Nasal cavity respiratory epithelium epithelial cell of viscerocranial mucosa (primary cell): ENCODE data around the gene MAP3K3. TPM values are rescaled to one million over a fixed set of nuclear protein-coding genes. Genes with fewer than 3 reads are reported as not detected.

Experiments used
- total RNA-seq: library from RNA; depleted of rRNA; stranded (reverse); fragments of >200 nt; gene quantifications from 2 replicates; pipeline ENCODE4 v1.2.3, GENCODE V29; 2014

Gene MAP3K3
- total RNA-seq, result 9.9 and 16.1 TPM in 2 replicates

DNA sequence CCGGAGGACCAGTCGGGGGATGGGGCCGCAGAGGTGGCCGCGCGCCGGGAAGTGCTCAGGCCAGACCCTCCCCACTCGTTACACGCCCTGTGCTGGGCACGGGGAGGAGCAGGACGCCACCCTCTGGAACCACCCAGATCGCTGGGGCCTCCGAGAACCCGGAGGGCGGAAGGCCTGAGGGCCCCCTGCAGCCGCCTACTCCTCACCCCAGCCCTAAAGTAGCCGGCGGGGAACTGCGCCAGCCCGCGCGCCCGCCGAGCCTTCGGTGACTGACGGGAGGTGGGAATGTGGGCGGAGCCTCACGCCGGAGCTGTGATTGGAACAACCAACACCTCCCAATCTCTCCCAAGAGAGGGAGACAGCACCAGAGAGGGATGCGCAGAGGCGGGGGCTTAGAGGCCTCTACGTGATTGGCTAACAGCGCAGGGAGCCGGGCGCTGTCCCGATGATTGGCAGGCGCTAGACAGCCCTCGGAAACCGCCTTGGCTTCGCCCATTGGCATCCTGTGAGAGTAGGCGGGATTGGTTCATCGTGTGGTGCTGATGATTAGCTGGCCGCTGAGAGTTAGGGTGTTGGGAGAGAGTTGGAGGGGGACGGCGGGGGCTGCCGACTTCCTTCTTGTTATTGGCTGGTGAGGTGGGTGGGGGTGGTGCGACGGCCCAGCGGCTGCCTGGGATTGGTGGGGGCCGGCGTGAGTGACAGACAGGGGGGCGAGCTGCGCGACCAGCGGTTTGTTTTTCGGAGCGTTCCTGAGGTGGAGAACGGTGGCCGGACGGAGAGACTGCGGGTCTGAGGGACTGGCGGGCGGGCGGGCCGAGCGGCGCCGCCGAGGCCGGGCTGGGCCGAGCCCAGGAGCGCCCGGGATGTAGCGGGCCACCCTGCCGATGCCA is at the start of gene MAP3K3:
TSS of gene MAP3K3 (plus strand) at position 734 of the 890 bp plus-strand sequence. CDS start 343 bp downstream, outside the sequence.

DNA sequence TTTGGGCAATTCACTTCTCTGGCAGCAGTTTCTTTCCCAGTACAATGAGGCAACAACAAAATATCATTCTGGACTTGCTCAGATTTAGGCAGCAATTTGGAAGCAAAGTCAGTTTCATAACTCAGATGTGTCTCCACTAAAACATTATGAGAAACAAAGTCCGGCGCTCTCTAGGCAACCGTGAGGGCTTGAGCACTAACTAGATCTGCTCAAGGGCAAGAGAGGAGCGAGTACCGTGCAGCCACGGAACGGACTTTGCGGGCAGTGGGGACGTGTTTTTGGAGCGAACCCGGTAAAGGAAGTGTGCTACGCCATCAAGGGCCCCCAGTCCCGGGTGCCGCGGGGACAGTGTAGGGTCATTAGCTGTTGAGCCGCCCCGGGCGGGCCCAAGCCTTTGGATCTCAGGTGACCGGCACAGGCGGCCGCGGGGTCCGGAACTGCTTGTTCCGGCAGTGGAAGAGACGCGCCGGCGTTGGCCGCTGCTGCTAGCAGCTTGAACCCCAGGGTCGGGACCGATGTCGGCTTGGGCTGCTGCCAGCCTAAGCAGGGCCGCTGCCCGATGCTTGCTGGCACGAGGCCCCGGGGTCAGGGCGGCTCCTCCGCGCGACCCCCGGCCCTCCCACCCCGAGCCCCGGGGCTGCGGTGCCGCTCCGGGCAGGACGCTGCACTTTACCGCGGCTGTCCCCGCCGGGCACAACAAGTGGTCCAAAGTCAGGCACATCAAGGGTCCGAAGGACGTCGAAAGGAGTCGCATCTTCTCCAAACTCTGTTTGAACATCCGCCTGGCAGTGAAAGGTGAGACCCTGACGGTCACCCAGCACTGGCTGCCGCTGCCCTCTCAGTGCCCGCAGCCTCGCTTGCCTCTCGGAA is 21.4 kb upstream of the MAP3K3 start, which contains the start of gene TACO1:
TSS of gene TACO1 (plus strand) at position 327 of the 870 bp plus-strand sequence. CDS start at position 516, 189 bp downstream.

GRCh38 chr17:63699638-63700527 is 77.7 kb downstream of the MAP3K3 start, which contains the start of gene LIMD2:
LIMD2 (minus strand) TSS chr17:63700125; CDS start chr17:63699298, 827 bp downstream.

DNA sequence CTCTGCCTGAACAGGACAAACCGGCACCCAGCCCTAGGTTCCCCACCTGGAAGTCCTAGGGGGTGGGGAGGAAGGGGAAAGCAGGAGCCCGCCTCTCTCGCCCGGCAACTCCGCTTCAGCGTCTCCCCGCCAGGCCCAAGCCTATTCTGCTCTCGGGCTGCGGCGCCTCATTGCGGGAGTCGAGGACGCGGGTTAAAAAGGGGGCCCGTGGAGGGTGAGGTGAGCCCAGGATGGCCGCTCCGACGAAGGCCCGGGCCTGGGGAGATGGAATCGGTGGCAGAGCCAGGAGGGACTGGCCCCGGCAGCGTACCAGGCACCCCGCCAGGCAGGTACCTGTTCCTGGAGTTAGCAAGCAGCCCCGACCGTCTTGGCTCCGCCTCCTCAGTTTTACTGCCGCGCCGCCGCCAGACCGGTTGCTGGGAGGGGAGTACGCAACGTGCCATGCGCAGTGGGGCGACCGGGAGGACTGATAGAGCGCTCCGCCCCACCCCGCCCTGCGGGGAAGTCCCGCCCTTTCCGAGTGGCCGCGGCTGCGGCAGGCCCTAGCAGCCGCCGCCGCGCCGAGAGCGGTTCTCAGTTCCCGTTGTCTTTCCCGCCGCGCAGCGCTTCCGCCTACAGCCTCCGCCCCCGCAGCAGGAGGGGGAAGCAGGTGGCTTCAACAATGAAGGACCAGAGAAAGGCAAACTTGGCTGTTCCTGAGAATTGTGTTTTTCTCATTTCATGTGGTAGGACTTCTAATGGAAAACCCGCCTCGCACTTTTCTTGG is 119.4 kb downstream of the MAP3K3 start, which contains the start of gene STRADA:
TSS of gene STRADA (minus strand) at position 392 of the 766 bp plus-strand sequence. CDS start 13,430 bp downstream, outside the sequence.

Other genes with a start within 250 kb of the MAP3K3 start
- 26.6 and 34.9 TPM in 2 replicates for gene CYB561, start 176.1 kb upstream of the MAP3K3 start, total RNA-seq
- gene ACE, start 145.4 kb upstream of the MAP3K3 start, total RNA-seq, result under 0.01 and 0.36 TPM in 2 replicates
- gene KCNH6, start 99.1 kb upstream of the MAP3K3 start, total RNA-seq, result not detected in 2 replicates
- gene DCAF7, start 71.9 kb upstream of the MAP3K3 start, total RNA-seq, result 11.3 and 34.3 TPM in 2 replicates
- gene TACO1, start 21.5 kb upstream of the MAP3K3 start, total RNA-seq, result 14.6 and 16.4 TPM in 2 replicates
- 0.34 and 4.1 TPM in 2 replicates for gene LIMD2, start 77.7 kb downstream of the MAP3K3 start, total RNA-seq
- 11.3 and 18.2 TPM in 2 replicates for gene STRADA, start 119.4 kb downstream of the MAP3K3 start, total RNA-seq
- gene CCDC47, start 151.2 kb downstream of the MAP3K3 start, total RNA-seq, result 142 and 214 TPM in 2 replicates
- gene DDX42, start 151.8 kb downstream of the MAP3K3 start, total RNA-seq, result 70.4 and 116 TPM in 2 replicates
- gene PSMC5, start 205.0 kb downstream of the MAP3K3 start, total RNA-seq, result 54.7 and 64.1 TPM in 2 replicates
- gene FTSJ3, start 205.2 kb downstream of the MAP3K3 start, total RNA-seq, result 46.3 and 111 TPM in 2 replicates
- 76.6 and 105 TPM in 2 replicates for gene SMARCD2, start 220.3 kb downstream of the MAP3K3 start, total RNA-seq